Upper lobe of right lung (tissue), 1 donor: ENCODE measurements around the gene PRELP. TPM values are rescaled to one million over a fixed set of nuclear protein-coding genes. Genes with fewer than 3 reads are reported as not detected.
A peak's percentile ranks its signal among the peaks of the same experiment; 100 is the strongest.

Experiments used
- ATAC-seq: fragments of 200-7000 bp; cut with Tn5 transposase; one replicate; pipeline ENCODE4 v1.9.1; 2020; ENCODE audit warnings: mild to moderate bottlenecking, moderate library complexity
- DNase-seq: peaks from one replicate; pipeline ENCODE4 v3.0.0-alpha.2; 2020
- H3K27ac ChIP-seq: fragments of 200-600 bp; one replicate; pipeline ENCODE4 v1.8.0; 2022
- H3K27me3 ChIP-seq: fragments of 200-600 bp; one replicate; pipeline ENCODE4 v1.8.0; 2022; ENCODE audit warnings: mild to moderate bottlenecking
- H3K36me3 ChIP-seq: fragments of 200-600 bp; one replicate; pipeline ENCODE4 v1.8.0; 2022
- H3K4me1 ChIP-seq: fragments of 200-600 bp; one replicate; pipeline ENCODE4 v1.8.0; 2022
- H3K4me3 ChIP-seq: fragments of 200-600 bp; one replicate; pipeline ENCODE4 v1.8.0; 2022; ENCODE audit warnings: mild to moderate bottlenecking
- H3K9me3 ChIP-seq: fragments of 200-600 bp; one replicate; pipeline ENCODE4 v1.8.0; 2022
- CTCF ChIP-seq: fragments of 200-600 bp; IDR thresholded peaks from one replicate; pipeline ENCODE4 v1.8.0; 2022; ENCODE audit warnings: antibody characterized with exemption
- intact Hi-C: fragments of 100-400 bp; cut with DNase I; formaldehyde crosslinking; loops from one replicate; pipeline ENCODE4 v1.11.0; 2022
- total RNA-seq: library from RNA; stranded (reverse); fragmentation: NEBNext Ultra II Directional; extraction: Animal tissue kit (Norgen Biotek cat#: 25700); gene quantifications from one replicate; pipeline ENCODE4 v1.2.1, GENCODE V29; 2021
- donor health status: DM: no; HTN: yes; CAD: no; lungs with severe emphysema.

The PRELP gene
- total RNA-seq, 1 donor from 2014 or later = 91.8 TPM

DNA sequence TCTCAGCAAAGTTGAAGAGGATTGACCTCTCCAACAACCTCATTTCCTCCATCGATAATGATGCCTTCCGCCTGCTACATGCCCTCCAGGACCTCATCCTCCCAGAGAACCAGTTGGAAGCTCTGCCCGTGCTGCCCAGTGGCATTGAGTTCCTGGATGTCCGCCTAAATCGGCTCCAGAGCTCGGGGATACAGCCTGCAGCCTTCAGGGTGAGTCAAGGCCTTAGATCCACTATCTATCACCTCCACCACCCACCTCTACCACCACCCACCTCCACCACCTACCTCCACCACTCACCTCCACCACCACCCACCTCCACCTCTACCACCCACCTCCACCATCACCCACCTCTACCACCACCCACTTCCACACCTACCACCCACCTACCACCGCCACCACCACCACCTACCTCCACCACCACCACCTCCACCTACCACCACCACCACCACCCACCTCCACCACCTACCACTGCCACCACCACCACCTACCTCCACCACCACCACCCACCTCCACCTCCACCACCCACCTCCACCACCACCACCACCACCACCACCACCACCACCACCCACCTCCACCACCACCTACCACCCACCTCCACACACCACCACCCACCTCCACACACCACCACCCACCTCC lies 24.2 kb downstream of the PRELP start:
- no peak for TF ChIP-seq CTCF
- intact Hi-C loops = loop anchor here (5.0 to 10.0 kb wide), 2 partner anchors 125 to 203 kb away; partner anchors contain the start of gene ATP2B4
- no peaks in the 10 kb centered on the region for H3K9me3 ChIP-seq
- no peak overlapping the region for H3K4me3 ChIP-seq
- DNase-seq = no peak
- no peak for ATAC-seq
- H3K4me1 ChIP-seq = no peaks in the 10 kb centered on the region
- no peaks in the 10 kb centered on the region for H3K27me3 ChIP-seq
- no peak overlapping the region for H3K27ac ChIP-seq
- no peaks in the 10 kb centered on the region for H3K36me3 ChIP-seq

DNA sequence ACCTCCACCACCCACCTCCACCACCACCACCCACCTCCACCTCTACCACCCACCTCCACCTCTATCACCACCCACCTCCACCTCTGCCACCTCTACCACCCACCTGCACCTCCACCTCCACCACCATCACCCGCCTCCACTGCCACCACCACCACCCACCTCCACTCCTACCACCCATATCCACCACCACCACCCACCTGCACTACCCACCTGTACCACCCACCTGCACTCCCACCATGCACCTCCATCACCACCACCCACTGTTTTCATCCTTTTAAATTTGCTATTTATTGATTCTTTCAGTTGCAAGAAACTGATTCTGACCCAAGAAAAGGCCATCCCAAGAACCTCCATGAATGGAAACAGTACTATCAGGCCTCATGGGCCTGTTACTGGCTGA lies 24.7 kb downstream of the PRELP start:
- H3K4me3 ChIP-seq = no peak overlapping the region
- intact Hi-C loops = loop anchor here (5.0 to 10.0 kb wide), 2 partner anchors 125 to 202 kb away; partner anchors contain the start of gene ATP2B4
- H3K9me3 ChIP-seq = no peaks in the 10 kb centered on the region
- TF ChIP-seq CTCF = no peak
- ATAC-seq = no peak
- no peaks in the 10 kb centered on the region for H3K36me3 ChIP-seq
- no peak for DNase-seq
- no peaks in the 10 kb centered on the region for H3K4me1 ChIP-seq
- H3K27me3 ChIP-seq = no peaks in the 10 kb centered on the region
- no peak overlapping the region for H3K27ac ChIP-seq

GRCh38 chr1:203503836-203504235 lies 28.2 kb downstream of the PRELP start:
- no peak for TF ChIP-seq CTCF
- Histone ChIP-seq H3K27me3 (no peaks in the 10 kb centered on the region), H3K4me3 (no peak overlapping the region), H3K4me1 (peaks cover 5% of the 10 kb centered on the region), H3K9me3 (no peaks in the 10 kb centered on the region), H3K27ac (no peak overlapping the region), H3K36me3 (no peaks in the 10 kb centered on the region)
- ATAC-seq (no peak), DNase-seq (no peak)
- intact Hi-C loops = loop anchor here (5.0 to 10.0 kb wide), 2 partner anchors 121 to 198 kb away; partner anchors contain the start of gene ATP2B4

DNA sequence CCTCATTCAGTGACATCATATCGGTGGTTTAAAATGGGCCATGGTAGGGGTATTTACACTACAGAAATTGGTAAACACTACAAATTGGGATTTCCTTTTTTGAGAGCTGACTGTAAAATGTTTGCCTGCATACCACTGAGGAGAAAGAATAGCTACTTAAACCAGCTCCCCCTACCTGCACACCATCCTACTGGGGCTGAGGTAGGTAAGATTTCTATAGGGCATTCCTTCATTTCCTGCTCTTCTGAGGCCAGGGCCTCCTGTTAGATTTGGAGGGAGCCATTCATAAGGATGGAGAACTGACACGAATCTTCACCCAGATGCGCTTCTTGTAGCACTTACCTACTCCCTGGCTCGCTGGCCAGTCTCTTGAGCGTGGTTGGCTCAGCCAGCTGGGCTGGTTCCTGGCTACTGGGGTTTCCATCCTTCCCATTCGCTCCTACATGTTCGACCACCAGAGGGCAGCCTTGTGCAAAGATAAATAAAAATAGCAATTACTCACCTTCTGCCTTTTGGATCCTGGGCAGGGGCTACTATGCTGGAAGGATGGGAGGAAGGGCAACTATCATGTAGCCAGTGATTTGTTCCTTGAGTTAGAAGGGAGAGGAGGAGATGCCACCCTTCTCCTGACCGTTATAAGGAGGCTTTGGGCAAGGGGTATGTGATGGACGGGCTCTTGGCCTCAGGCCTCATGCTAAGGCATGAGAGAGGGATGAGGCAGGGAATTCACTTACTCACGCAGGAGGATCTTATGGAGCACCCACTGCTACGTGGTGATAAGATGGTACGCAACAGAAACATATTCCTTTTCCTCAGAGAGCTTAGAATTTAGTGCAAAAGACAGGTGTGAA lies 29.0 kb downstream of the PRELP start:
- Histone ChIP-seq H3K36me3 (no peaks in the 10 kb centered on the region), H3K27ac (no peak overlapping the region), H3K4me3 (no peak overlapping the region), H3K9me3 (no peaks in the 10 kb centered on the region), H3K4me1 (peaks cover 5% of the 10 kb centered on the region), H3K27me3 (no peaks in the 10 kb centered on the region)
- DNase-seq (peak; percentile 84), ATAC-seq (peak; percentile 91)
- intact Hi-C loops = loop anchor here (5.0 to 10.0 kb wide), 2 partner anchors 120 to 198 kb away; partner anchors contain the start of gene ATP2B4
- TF ChIP-seq CTCF = peak; percentile 87

- no peak for DNase-seq
- intact Hi-C loops = loop anchor here (10.0 kb wide), 1 partner anchor 119 kb away; the partner anchor contains the start of gene ATP2B4
- Histone ChIP-seq H3K4me3 (no peak overlapping the region), H3K9me3 (no peaks in the 10 kb centered on the region), H3K4me1 (peaks cover 5% of the 10 kb centered on the region), H3K27me3 (no peaks in the 10 kb centered on the region), H3K27ac (no peak overlapping the region), H3K36me3 (no peaks in the 10 kb centered on the region)
- ATAC-seq = no peak
- no peak for TF ChIP-seq CTCF
Observed at GRCh38 chr1:203505526-203506204, 30.1 kb downstream of the PRELP start.
